ENCODE data around the gene POLE3. TPM values are rescaled to one million over a fixed set of nuclear protein-coding genes. Genes with fewer than 3 reads are reported as not detected.

POLE3 gene
- total RNA-seq = 18.8 and 22.8 TPM in 2 replicates

GRCh38 chr9:113410207-113410864 lies at the start of gene POLE3, which contains the start of gene C9orf43:
TSS of gene POLE3 (minus strand) at chr9:113410675. CDS start at chr9:113410293, 382 bp downstream.
TSS of gene C9orf43 (plus strand) at chr9:113410747. CDS start at chr9:113413494, 2,747 bp downstream.

GRCh38 chr9:113401027-113401792 lies 9.3 kb downstream of the POLE3 start, which contains the start of gene ALAD:
TSS of gene ALAD (minus strand) at chr9:113401284. CDS start at chr9:113393559, 7,725 bp downstream.

GRCh38 chr9:113376634-113377567 lies 33.6 kb downstream of the POLE3 start, which contains the start of gene HDHD3:
TSS of gene HDHD3 (minus strand) at chr9:113376986. CDS start at chr9:113374354, 2,632 bp downstream.

Other genes with a start within 250 kb of the POLE3 start
- gene FKBP15, start 189.4 kb downstream of the POLE3 start, total RNA-seq = 14.6 and 17.7 TPM in 2 replicates
- gene SLC31A1, start 189.1 kb downstream of the POLE3 start, total RNA-seq = 44.4 and 45.8 TPM in 2 replicates
- 43.1 and 55.8 TPM in 2 replicates for gene CDC26, start 135.1 kb downstream of the POLE3 start, total RNA-seq
- 24.3 and 27.1 TPM in 2 replicates for gene PRPF4, start 135.0 kb downstream of the POLE3 start, total RNA-seq
- gene RNF183, start 107.3 kb downstream of the POLE3 start, total RNA-seq = not detected in 2 replicates
- 1.8 and 3.4 TPM in 2 replicates for gene WDR31, start 70.4 kb downstream of the POLE3 start, total RNA-seq
- gene BSPRY, start 61.1 kb downstream of the POLE3 start, total RNA-seq = not detected in 2 replicates
- gene HDHD3, start 33.7 kb downstream of the POLE3 start, total RNA-seq = 4.6 and 9.9 TPM in 2 replicates
- 23.3 and 24.8 TPM in 2 replicates for gene ALAD, start 9.4 kb downstream of the POLE3 start, total RNA-seq
- 0.14 and 0.18 TPM in 2 replicates for gene C9orf43, start 72 bp upstream of the POLE3 start, total RNA-seq
- gene RGS3, start 53.1 kb upstream of the POLE3 start, total RNA-seq = 23.9 and 29.1 TPM in 2 replicates